ENCODE measurements around the gene NOL3. TPM values are rescaled to one million over a fixed set of nuclear protein-coding genes. Genes with fewer than 3 reads are reported as not detected.

NOL3 gene
- total and polyA plus RNA-seq, 7 experiments from 2014 or later = 0.89 to 66.0 (median 1.8) TPM; not detected in 2

DNA sequence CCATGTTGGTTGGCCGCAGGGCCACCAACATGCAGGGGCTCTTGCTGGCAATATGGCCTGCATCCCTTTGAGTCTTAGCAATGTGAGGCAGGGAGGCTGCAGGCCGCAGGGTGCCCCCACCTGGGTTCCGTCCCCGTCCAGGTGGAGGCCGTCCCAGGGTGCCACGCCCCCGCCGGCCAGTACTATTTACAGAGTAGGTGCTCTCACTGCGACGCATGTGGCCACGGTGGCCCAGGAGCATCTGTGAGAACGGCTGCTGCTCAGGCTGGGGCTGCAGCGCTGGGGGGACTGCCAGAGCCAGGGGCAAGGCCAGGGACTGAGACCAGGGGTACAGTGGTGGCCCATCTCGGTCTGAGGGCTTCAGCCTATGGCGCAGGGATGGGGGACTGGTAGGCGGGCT is 9.8 kb downstream of the NOL3 start:
- intact Hi-C loops (cut with micrococcal nuclease) = no loop called here
- Histone ChIP-seq H3K36me3 (ENCODE audit: control insufficient read depth in 2 of 3, insufficient read depth in 3 of 3, low read length in 3 of 3) (peaks cover 0 to 7% (median 0%) of the 10 kb centered on the region in 3 experiments), H3K4me1 (ENCODE audit: control insufficient read depth in 2 of 2, insufficient read depth in 2 of 2, low read length in 2 of 2) (peaks cover 8 to 9% of the 10 kb centered on the region in 2 donors), H3K9me3 (ENCODE audit: control insufficient read depth in 2 of 3, low read length in 3 of 3) (no peaks in the 10 kb centered on the region), H3K27me3 (ENCODE audit: control insufficient read depth in 2 of 2, insufficient read depth in 2 of 2, low read length in 2 of 2) (no peaks in the 10 kb centered on the region), H3K27ac (ENCODE audit: low read depth, low read length) (no peak overlapping the region), H3K4me3 (ENCODE audit: low read length) (no peak overlapping the region)
- H3K9me3 Mint-ChIP-seq = peaks cover 0 to 1% (median 0%) of the 10 kb centered on the region in 11 donors
- peaks cover 2 to 27% (median 23%) of the 10 kb centered on the region in 5 donors for H3K27me3 Mint-ChIP-seq
- ChIA-PET CTCF (no interaction called here), POLR2A (no interaction called here)
- no peak for ATAC-seq
- H3K4me3 Mint-ChIP-seq = no peak overlapping the region
- peaks cover 0 to 14% (median 0%) of the 10 kb centered on the region in 5 donors for H3K36me3 Mint-ChIP-seq
- no peak for DNase-seq
- H3K4me1 Mint-ChIP-seq = peaks cover under 1 to 43% (median 13%) of the 10 kb centered on the region in 7 donors
- H3K27ac Mint-ChIP-seq = no peak overlapping the region

DNA sequence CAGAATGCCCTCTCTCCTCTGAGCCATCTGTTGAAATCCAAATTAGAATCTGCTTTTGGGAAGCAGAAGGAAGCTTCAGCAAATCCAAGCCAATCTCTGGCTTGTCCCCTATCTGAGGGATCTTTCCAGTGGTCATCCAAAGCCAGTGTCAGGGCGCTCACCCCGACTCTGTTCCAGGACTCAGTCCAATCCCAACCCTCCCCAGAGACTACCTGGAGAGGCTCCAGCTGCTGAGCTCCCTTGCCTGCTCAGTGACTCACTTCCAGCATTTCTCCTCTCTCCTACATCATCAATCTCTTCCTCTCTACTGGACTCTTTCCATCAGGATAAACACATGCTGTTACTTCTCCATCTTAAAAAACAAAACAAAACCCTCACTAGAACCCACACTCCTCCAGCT is 11.0 kb downstream of the NOL3 start:
- Mint-ChIP-seq H3K9me3 (no peaks in the 10 kb centered on the region), H3K36me3 (peaks cover 0 to 5% (median 0%) of the 10 kb centered on the region in 5 donors), H3K4me3 (no peak overlapping the region), H3K27me3 (peaks cover 11 to 24% (median 16%) of the 10 kb centered on the region in 5 donors), H3K27ac (no peak overlapping the region), H3K4me1 (peaks cover 8 to 40% (median 21%) of the 10 kb centered on the region in 7 donors)
- H3K4me3 ChIP-seq (ENCODE audit: low read length) = no peak overlapping the region
- no peaks in the 10 kb centered on the region for H3K9me3 ChIP-seq (ENCODE audit: control insufficient read depth in 2 of 3, low read length in 3 of 3)
- ATAC-seq (no peak), DNase-seq (no peak)
- peaks cover 15% of the 10 kb centered on the region in 2 donors for H3K4me1 ChIP-seq (ENCODE audit: control insufficient read depth in 2 of 2, insufficient read depth in 2 of 2, low read length in 2 of 2)
- H3K27me3 ChIP-seq (ENCODE audit: control insufficient read depth in 2 of 2, insufficient read depth in 2 of 2, low read length in 2 of 2) = no peaks in the 10 kb centered on the region
- intact Hi-C loops (cut with micrococcal nuclease) = no loop called here
- no peak overlapping the region for H3K27ac ChIP-seq (ENCODE audit: low read depth, low read length)
- ChIA-PET CTCF (no interaction called here), POLR2A (interaction anchor here (1.4 kb wide), 1 partner anchor 19 kb away, joined by 7 read pairs; no protein-coding TSS in a partner anchor)
- peaks cover 0 to 7% (median 0%) of the 10 kb centered on the region in 3 experiments for H3K36me3 ChIP-seq (ENCODE audit: control insufficient read depth in 2 of 3, insufficient read depth in 3 of 3, low read length in 3 of 3)

DNA sequence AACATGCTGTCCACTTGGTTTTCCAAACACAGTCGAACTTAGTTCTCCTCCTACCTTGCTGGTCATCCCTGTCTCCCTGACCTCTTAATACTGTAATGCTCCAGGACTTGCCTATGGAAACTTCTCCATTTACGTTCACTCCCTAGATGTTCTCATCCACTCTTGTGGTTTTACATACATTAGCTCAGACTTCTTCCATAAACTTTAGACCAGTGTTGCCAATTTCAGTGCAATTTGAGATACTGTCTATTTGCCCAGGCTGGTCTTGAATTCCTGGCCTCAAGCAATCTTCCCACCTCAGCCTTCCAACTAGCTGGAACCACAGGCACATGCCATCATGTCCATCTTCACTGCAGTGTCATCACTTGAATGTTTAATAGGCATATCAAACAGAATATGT is 11.9 kb downstream of the NOL3 start:
- no peak for ATAC-seq
- no peaks in the 10 kb centered on the region for H3K27me3 ChIP-seq (ENCODE audit: control insufficient read depth in 2 of 2, insufficient read depth in 2 of 2, low read length in 2 of 2)
- POLR2A ChIA-PET = interaction anchor here (2.2 to 4.2 kb wide), 3 partner anchors 10 to 22 kb away, joined by 5 to 22 read pairs (median 11); partner anchors contain the start of genes E2F4, FBXL8 and TRADD
- peaks cover 0 to 7% (median 0%) of the 10 kb centered on the region in 3 experiments for H3K36me3 ChIP-seq (ENCODE audit: control insufficient read depth in 2 of 3, insufficient read depth in 3 of 3, low read length in 3 of 3)
- Mint-ChIP-seq H3K4me3 (no peak overlapping the region), H3K4me1 (peaks cover 8 to 33% (median 18%) of the 10 kb centered on the region in 7 donors), H3K36me3 (no peaks in the 10 kb centered on the region), H3K9me3 (no peaks in the 10 kb centered on the region), H3K27me3 (peaks cover 10 to 17% (median 11%) of the 10 kb centered on the region in 5 donors), H3K27ac (no peak overlapping the region)
- no peak overlapping the region for H3K4me3 ChIP-seq (ENCODE audit: low read length)
- DNase-seq = no peak
- CTCF ChIA-PET = interaction anchor here (0.7 kb wide), 1 partner anchor 206 kb away, joined by 3 read pairs; no protein-coding TSS in a partner anchor
- peaks cover 15% of the 10 kb centered on the region in 2 donors for H3K4me1 ChIP-seq (ENCODE audit: control insufficient read depth in 2 of 2, insufficient read depth in 2 of 2, low read length in 2 of 2)
- H3K9me3 ChIP-seq (ENCODE audit: control insufficient read depth in 2 of 3, low read length in 3 of 3) = no peaks in the 10 kb centered on the region
- H3K27ac ChIP-seq (ENCODE audit: low read depth, low read length) = no peak overlapping the region
- intact Hi-C loops (cut with micrococcal nuclease) = loop anchor here (2.0 kb wide), 4 partner anchors 45 to 299 kb away; partner anchors contain the start of genes ATP6V0D1 (in 2 of the 2), FHOD1 (in 1 of the 2), PHAF1 (in 1 of the 2) and TMEM208 (in 1 of the 2)

DNA sequence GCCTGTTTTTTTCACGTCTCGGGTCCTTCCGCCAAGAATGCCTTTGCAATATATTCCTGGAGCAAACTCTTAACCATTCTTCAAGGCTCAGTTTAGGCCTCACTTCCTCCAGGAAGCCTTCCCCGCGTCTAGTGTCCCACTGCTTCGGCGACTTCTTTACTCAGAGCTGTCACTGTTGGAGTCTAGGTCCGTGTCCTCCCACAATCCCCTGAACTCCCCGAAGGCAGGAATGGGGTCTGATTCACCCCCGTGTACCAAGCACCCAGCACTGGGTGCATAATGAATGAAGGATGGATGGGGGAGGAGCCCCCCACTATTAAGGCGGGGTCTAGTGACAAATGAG is 12.9 kb downstream of the NOL3 start:
- Histone ChIP-seq H3K27me3 (ENCODE audit: control insufficient read depth in 2 of 2, insufficient read depth in 2 of 2, low read length in 2 of 2) (no peaks in the 10 kb centered on the region), H3K27ac (ENCODE audit: low read depth, low read length) (peak overlapping the region; percentile 97), H3K9me3 (ENCODE audit: control insufficient read depth in 2 of 3, low read length in 3 of 3) (no peaks in the 10 kb centered on the region), H3K4me1 (ENCODE audit: control insufficient read depth in 2 of 2, insufficient read depth in 2 of 2, low read length in 2 of 2) (peaks cover 12 to 15% of the 10 kb centered on the region in 2 donors), H3K4me3 (ENCODE audit: low read length) (peak overlapping the region; percentile 79), H3K36me3 (ENCODE audit: control insufficient read depth in 2 of 3, insufficient read depth in 3 of 3, low read length in 3 of 3) (peaks cover 0 to 7% (median 0%) of the 10 kb centered on the region in 3 experiments)
- Mint-ChIP-seq H3K9me3 (no peaks in the 10 kb centered on the region), H3K4me3 (no peak overlapping the region), H3K4me1 (peaks cover 8 to 28% (median 16%) of the 10 kb centered on the region in 7 donors), H3K27ac (no peak overlapping the region), H3K36me3 (no peaks in the 10 kb centered on the region), H3K27me3 (peaks cover 6 to 15% (median 6%) of the 10 kb centered on the region in 5 donors)
- no peak for ATAC-seq
- intact Hi-C loops (cut with micrococcal nuclease) = loop anchor here (1.0 to 2.0 kb wide), 13 partner anchors 9 to 659 kb away; partner anchors contain the start of genes ATP6V0D1 (in 2 of the 2), FHOD1 (in 2 of the 2), CBFB (in 1 of the 2) and E2F4 (in 1 of the 2)
- POLR2A ChIA-PET = interaction anchor here (2.2 to 4.2 kb wide), 3 partner anchors 9 to 23 kb away, joined by 5 to 22 read pairs (median 11); partner anchors contain the start of genes E2F4, FBXL8 and TRADD
- no peak for DNase-seq
- CTCF ChIA-PET = no interaction called here

DNA sequence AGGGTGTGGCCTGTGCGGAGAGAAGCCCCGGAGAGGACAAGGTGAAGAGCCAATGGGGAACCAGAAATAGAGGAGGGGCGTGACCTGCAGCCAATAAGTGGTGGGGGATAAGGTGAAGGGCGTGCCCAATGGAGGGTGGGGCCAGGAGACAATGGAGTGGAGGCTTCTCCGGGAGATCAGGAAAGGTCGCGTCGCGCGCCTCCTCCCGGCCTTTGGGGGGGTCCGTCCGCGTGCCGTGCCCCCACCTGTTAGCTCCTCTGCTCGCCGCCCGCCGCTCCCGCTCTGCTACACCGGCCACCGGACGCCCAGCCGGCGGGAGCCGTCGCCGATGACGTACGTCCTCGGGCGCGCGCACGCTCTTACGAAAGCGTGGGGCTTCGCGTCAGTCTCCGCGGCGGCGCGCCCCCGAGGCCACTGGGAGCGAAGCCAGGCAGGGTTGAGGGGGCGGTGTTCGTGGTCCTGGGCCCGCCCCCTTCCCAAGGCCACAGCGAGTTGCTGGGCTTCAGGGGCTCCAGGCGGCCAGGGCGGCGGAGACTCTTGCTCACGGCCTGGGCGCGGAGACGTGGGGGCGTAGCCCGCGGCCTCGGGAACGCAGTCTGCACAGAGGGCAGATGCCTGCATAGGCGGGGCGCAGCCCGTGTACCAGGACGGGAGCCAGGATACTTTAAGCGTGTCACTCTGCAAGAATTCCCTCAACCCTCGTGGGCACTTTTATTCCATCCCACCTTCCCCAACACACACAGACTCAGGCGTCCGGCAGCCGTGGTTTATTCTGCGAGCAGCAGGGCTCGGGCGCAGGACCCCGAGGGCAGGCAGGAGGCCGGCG is 13.5 kb downstream of the NOL3 start, which contains the start of gene MATCAP1:
Gene MATCAP1 (minus strand): TSS at position 337 of the 826 bp plus-strand sequence. CDS start 3,353 bp downstream, outside the sequence.
- ChIA-PET CTCF (interaction anchor here (1.8 to 2.4 kb wide), 3 partner anchors 8 to 166 kb away, joined by 7 to 15 read pairs (median 9); partner anchors contain the start of genes FBXL8 and TRADD), POLR2A (interaction anchor here (1.4 to 4.2 kb wide), 6 partner anchors 9 to 166 kb away, joined by 3 to 22 read pairs (median 6); partner anchors contain the start of genes E2F4, FBXL8, TMEM208 and TRADD)
- peak; percentile 90 to 98 (median 96) for DNase-seq
- H3K36me3 Mint-ChIP-seq = no peaks in the 10 kb centered on the region
- Histone ChIP-seq H3K27me3 (ENCODE audit: control insufficient read depth in 2 of 2, insufficient read depth in 2 of 2, low read length in 2 of 2) (no peaks in the 10 kb centered on the region), H3K9me3 (ENCODE audit: control insufficient read depth in 2 of 3, low read length in 3 of 3) (no peaks in the 10 kb centered on the region), H3K4me1 (ENCODE audit: control insufficient read depth in 2 of 2, insufficient read depth in 2 of 2, low read length in 2 of 2) (peaks cover 12 to 15% of the 10 kb centered on the region in 2 donors), H3K4me3 (ENCODE audit: low read length) (peak within 1 kb of the TSS; percentile 79), H3K27ac (ENCODE audit: low read depth, low read length) (peak within 1 kb of the TSS; percentile 97), H3K36me3 (ENCODE audit: control insufficient read depth in 2 of 3, insufficient read depth in 3 of 3, low read length in 3 of 3) (peaks cover 0 to 7% (median 0%) of the 10 kb centered on the region in 3 experiments)
- ATAC-seq = peak; percentile 97
- peak within 1 kb of the TSS in 5 of 10 donors; percentile 48 to 91 (median 86) for H3K4me3 Mint-ChIP-seq
- intact Hi-C loops (cut with micrococcal nuclease) = loop anchor here (1.0 to 2.0 kb wide), 13 partner anchors 8 to 658 kb away; partner anchors contain the start of genes ATP6V0D1 (in 2 of the 2), FHOD1 (in 2 of the 2), PHAF1 (in 2 of the 2) and CBFB (in 1 of the 2)
- H3K4me1 Mint-ChIP-seq = peaks cover 8 to 24% (median 12%) of the 10 kb centered on the region in 7 donors
- H3K27ac Mint-ChIP-seq = peak within 1 kb of the TSS in 2 of 9 donors; percentile 58 to 67
- peaks cover 3 to 15% (median 4%) of the 10 kb centered on the region in 5 donors for H3K27me3 Mint-ChIP-seq
- no peaks in the 10 kb centered on the region for H3K9me3 Mint-ChIP-seq

DNA sequence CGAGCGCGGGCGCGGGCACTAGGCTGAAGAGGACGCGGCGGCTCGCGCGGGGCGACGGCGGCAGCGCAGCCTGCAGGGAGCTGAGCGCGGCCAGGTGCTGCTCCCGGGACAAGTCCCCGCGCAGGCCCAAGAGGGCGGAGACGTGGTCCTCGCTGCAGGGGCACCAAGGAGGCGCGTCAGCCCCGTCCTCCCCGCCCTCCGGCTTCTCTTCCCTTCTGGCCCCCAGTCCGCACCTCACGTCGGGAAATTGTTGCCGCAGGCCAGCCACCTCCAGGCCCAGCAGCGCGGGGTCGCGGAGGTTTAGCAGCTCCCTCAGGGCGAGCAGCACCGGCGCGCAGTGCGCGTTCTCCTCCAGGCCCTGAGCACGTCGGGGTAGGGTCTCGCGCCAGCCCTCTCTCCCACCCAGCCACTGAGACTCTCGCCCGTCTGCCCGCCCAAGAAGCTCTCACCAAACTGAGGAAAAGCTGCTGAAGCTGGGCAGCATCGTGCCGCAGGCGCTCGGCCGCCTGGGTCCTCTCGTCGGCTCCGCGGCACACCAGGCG is 14.2 kb downstream of the NOL3 start:
- ChIA-PET CTCF (interaction anchor here (0.6 to 2.4 kb wide), 12 partner anchors 9 to 240 kb away, joined by 3 to 15 read pairs (median 4); partner anchors contain the start of genes FBXL8 and TRADD), POLR2A (interaction anchor here (1.0 to 4.2 kb wide), 9 partner anchors 8 to 250 kb away, joined by 3 to 22 read pairs (median 4); partner anchors contain the start of genes CIAO2B, E2F4, FBXL8 and TMEM208)
- Histone ChIP-seq H3K27me3 (ENCODE audit: control insufficient read depth in 2 of 2, insufficient read depth in 2 of 2, low read length in 2 of 2) (no peaks in the 10 kb centered on the region), H3K36me3 (ENCODE audit: control insufficient read depth in 2 of 3, insufficient read depth in 3 of 3, low read length in 3 of 3) (peaks cover 0 to 7% (median 0%) of the 10 kb centered on the region in 3 experiments), H3K27ac (ENCODE audit: low read depth, low read length) (peak overlapping the region; percentile 97), H3K4me1 (ENCODE audit: control insufficient read depth in 2 of 2, insufficient read depth in 2 of 2, low read length in 2 of 2) (peaks cover 12 to 15% of the 10 kb centered on the region in 2 donors), H3K4me3 (ENCODE audit: low read length) (peak overlapping the region; percentile 79), H3K9me3 (ENCODE audit: control insufficient read depth in 2 of 3, low read length in 3 of 3) (no peaks in the 10 kb centered on the region)
- DNase-seq = no peak
- H3K36me3 Mint-ChIP-seq = no peaks in the 10 kb centered on the region
- intact Hi-C loops (cut with micrococcal nuclease) = loop anchor here in 1 of 2 donors (2.0 kb wide), 1 partner anchor 76 kb away; the partner anchor contains the start of gene PHAF1
- peak overlapping the region in 5 of 10 donors; percentile 48 to 91 (median 86) for H3K4me3 Mint-ChIP-seq
- peaks cover 8 to 18% (median 11%) of the 10 kb centered on the region in 7 donors for H3K4me1 Mint-ChIP-seq
- peaks cover 0 to 15% (median 0%) of the 10 kb centered on the region in 5 donors for H3K27me3 Mint-ChIP-seq
- ATAC-seq = no peak
- no peaks in the 10 kb centered on the region for H3K9me3 Mint-ChIP-seq
- H3K27ac Mint-ChIP-seq = peak overlapping the region in 2 of 9 donors; percentile 58 to 67
